GM23248 (cell line): Measurements from ENCODE around the gene LRMDA.

Source experiments
- EZH2 ChIP-seq: fragments of 200-600 bp; sonication (generic); IDR thresholded peaks from 2 replicates; pipeline ENCODE4 v1.6.1; 2018; ENCODE audit warnings: antibody characterized with exemption, mild to moderate bottlenecking; ENCODE audit not compliant: insufficient read depth, poor library complexity, severe bottlenecking
- EZH2phosphoT487 ChIP-seq: fragments of 200-600 bp; sonication (generic); IDR thresholded peaks from 2 replicates; pipeline ENCODE4 v1.6.1; 2018; ENCODE audit warnings: antibody characterized with exemption, moderate library complexity, mild to moderate bottlenecking, low read depth; ENCODE audit not compliant: insufficient read depth

- TF ChIP-seq EZH2 (no peak), EZH2phosphoT487 (no peak)
Observed at GRCh38 chr10:75924309-75924902, 493.0 kb downstream of the LRMDA start.
